Measurements from ENCODE around the gene C1QB. TPM values are rescaled to one million over a fixed set of nuclear protein-coding genes. Genes with fewer than 3 reads are reported as not detected.

The C1QB gene, protein sequence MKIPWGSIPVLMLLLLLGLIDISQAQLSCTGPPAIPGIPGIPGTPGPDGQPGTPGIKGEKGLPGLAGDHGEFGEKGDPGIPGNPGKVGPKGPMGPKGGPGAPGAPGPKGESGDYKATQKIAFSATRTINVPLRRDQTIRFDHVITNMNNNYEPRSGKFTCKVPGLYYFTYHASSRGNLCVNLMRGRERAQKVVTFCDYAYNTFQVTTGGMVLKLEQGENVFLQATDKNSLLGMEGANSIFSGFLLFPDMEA
- not detected in 5 replicates for total RNA-seq (2022; extraction: Qiagen RNA extraction; ENCODE audit: low read depth)

DNA sequence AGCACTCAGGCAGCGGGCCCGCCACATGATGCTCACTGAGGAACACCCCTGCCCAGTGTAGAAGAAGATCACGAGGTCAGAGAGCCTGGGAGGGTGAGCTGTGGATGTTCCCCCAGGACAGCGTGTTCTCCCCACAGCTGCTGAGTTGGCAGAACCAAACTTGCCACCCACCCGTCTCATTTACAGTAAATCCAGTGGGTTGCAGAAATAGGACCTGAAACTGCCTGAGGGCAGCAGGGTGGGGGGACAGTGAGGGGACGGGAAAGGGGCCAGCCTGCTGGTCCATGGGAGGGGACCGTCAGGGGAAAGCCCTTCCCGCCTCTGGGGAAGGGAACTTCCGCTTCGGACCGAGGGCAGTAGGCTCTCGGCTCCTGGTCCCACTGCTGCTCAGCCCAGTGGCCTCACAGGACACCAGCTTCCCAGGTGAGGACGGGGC lies at the start of gene C1QB:
TSS of gene C1QB (plus strand) at position 356 of the 436 bp plus-strand sequence. CDS start 6,227 bp downstream, outside the sequence.

DNA sequence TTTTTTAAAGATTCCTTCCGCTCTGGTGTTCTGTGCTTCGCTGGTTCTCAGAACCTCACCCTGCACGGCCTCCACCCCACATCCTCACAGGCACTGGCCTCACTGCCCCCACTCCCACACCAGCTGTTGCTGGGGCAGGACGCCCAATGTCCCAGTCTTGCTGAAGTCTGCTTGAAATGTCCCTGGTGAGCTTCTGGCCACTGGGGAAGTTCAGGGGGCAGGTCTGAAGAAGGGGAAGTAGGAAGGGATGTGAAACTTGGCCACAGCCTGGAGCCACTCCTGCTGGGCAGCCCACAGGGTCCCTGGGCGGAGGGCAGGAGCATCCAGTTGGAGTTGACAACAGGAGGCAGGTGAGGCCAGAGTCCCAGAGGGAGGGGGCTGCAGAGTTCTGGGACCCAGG lies 16.7 kb upstream of the C1QB start, which contains the start of gene C1QA:
TSS of gene C1QA (plus strand) at position 276 of the 400 bp plus-strand sequence. CDS start 989 bp downstream, outside the sequence.

DNA sequence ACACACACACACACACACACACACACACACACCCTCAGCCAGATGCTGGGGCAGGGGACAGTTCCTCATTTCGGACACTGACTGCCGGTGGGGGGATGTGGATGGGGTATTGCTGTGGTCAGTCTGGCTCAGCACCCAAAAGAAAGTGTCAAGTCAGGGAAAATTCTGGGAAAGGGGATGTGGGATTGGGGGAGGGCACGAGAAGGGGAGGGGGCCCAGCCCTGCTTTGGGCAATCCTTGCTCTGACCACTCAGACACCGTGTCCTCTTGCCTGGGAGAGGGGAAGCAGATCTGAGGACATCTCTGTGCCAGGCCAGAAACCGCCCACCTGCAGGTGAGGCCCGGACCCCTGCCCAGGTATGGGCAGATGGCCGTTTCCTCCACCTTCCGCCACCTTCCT lies 9.7 kb upstream of the C1QB start, which contains the start of gene C1QC:
TSS of gene C1QC (plus strand) at position 253 of the 400 bp plus-strand sequence. CDS start 391 bp downstream, outside the sequence.

DNA sequence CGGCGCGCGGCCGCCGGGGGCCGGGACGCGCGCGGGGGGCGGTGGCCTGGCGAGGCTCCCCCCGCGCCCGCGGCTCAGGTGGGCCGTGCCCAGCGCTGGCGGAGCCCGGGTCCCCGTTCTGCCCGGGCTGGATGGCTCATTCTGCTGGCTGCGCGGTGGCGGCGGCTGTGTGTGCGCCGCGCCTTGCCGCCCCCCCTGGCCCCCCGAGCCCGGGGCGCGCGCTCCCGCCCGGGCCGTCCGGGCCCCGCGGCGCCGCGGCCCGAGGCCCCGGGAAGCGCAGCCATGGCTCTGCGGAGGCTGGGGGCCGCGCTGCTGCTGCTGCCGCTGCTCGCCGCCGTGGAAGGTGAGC lies 57.6 kb downstream of the C1QB start, which contains the start of gene EPHB2:
TSS of gene EPHB2 (plus strand) at position 139 of the 349 bp plus-strand sequence. CDS start at position 283, 144 bp downstream.

Other genes with a start within 250 kb of the C1QB start
- 4.9 to 6.6 TPM (median 6.4 TPM) in 5 replicates for gene ZBTB40, start 201.4 kb upstream of the C1QB start, total RNA-seq (2022; extraction: Qiagen RNA extraction; ENCODE audit: low read depth)
- gene EPHA8, start 89.7 kb upstream of the C1QB start, total RNA-seq (2022; extraction: Qiagen RNA extraction; ENCODE audit: low read depth) = 0.02 TPM in 1 of 5 replicates, not detected in the others
- not detected in 5 replicates for gene C1QA, start 16.6 kb upstream of the C1QB start, total RNA-seq (2022; extraction: Qiagen RNA extraction; ENCODE audit: low read depth)
- not detected in 5 replicates for gene C1QC, start 9.6 kb upstream of the C1QB start, total RNA-seq (2022; extraction: Qiagen RNA extraction; ENCODE audit: low read depth)
- 47.0 to 65.1 TPM (median 55.2 TPM) in 5 replicates for gene EPHB2, start 57.6 kb downstream of the C1QB start, total RNA-seq (2022; extraction: Qiagen RNA extraction; ENCODE audit: low read depth)